Endothelial cell of umbilical vein (primary cell): ENCODE measurements around the gene PAPLN. TPM values are rescaled to one million over a fixed set of nuclear protein-coding genes. Genes with fewer than 3 reads are reported as not detected.

ENCODE experiments used
- BruUV-seq: library from RNA; stranded (reverse); fragments of 400-500 nt; replicated peaks from 2 replicates; lab custom pipeline; 2021; lab: Mats Ljungman, UMichigan
- CTCF ChIA-PET: fragments of 300-600, 350-600 bp; sonication (Branson Sonifier 250); formaldehyde crosslinking; loops from one replicate; lab custom pipeline; 2021; ENCODE audit warnings: antibody characterized with exemption, inconsistent platforms; lab: Charles Lee
- POLR2A ChIA-PET: fragments of 300-600, 350-600 bp; sonication (Branson Sonifier 250); formaldehyde crosslinking; loops from one replicate; lab custom pipeline; 2021; ENCODE audit warnings: antibody characterized with exemption, inconsistent platforms; lab: Charles Lee
- DNase-seq: peaks from one replicate; pipeline ENCODE4 v3.0.0-alpha.2; 2011; ENCODE audit warnings: low read depth, low spot score
- FAIRE-seq: peaks from 2 replicates; lab custom pipeline; 2011; peaks lifted over from hg19 to GRCh38; lab: Jason Lieb, UNC
- H2AFZ ChIP-seq: 2 replicates; pipeline ENCODE4 v1.6.0; 2012; ENCODE audit warnings: low read depth, low read length, control low read depth, inconsistent platforms
- H3K27ac ChIP-seq: 2 replicates; pipeline ENCODE4 v1.5.1; 2011; ENCODE audit warnings: low read depth, mild to moderate bottlenecking, control low read depth, low read length, moderate library complexity; ENCODE audit not compliant: insufficient read depth
- H3K27me3 ChIP-seq, 2 experiments: 2 replicates each; pipeline versions ENCODE4 v1.6.0 to v1.6.1; 2011; ENCODE audit warnings: low read length in 2 of 2, mixed read lengths in 1 of 2; ENCODE audit not compliant: control insufficient read depth in 2 of 2, insufficient read depth in 2 of 2
- H3K36me3 ChIP-seq, 2 experiments: 2 replicates in 1 of 2; 3 replicates in 1 of 2; pipeline ENCODE4 v1.5.1; 2011; ENCODE audit warnings: low read length in 2 of 2, mild to moderate bottlenecking in 1 of 2, moderate library complexity in 1 of 2; ENCODE audit not compliant: control insufficient read depth in 2 of 2, insufficient read depth in 2 of 2; ENCODE audit errors: extremely low read depth in 1 of 2
- H3K4me1 ChIP-seq: 3 replicates; pipeline ENCODE4 v1.5.1; 2011; ENCODE audit warnings: mild to moderate bottlenecking, low read length; ENCODE audit not compliant: control insufficient read depth, insufficient read depth; ENCODE audit errors: extremely low read depth
- H3K4me2 ChIP-seq: 2 replicates; pipeline ENCODE4 v1.6.1; 2011; ENCODE audit warnings: low read length, control low read depth, mixed read lengths; ENCODE audit not compliant: insufficient read depth
- H3K4me3 ChIP-seq, 3 experiments: fragments of 200-600 bp in 1 of 3; sonication (generic), shearing (Covaris generic) in 1 of 3; replicated peaks in 1 of 3; 2 replicates each; pipeline ENCODE4 v1.5.1; 2011 to 2016; ENCODE audit warnings: control low read depth in 3 of 3, low read length in 3 of 3, mild to moderate bottlenecking in 2 of 3, inconsistent platforms in 1 of 3, low read depth in 1 of 3, moderate library complexity in 1 of 3; ENCODE audit not compliant: insufficient read depth in 1 of 3
- H3K79me2 ChIP-seq: 2 replicates; pipeline ENCODE4 v1.6.0; 2012; ENCODE audit warnings: low read length, inconsistent platforms; ENCODE audit not compliant: control insufficient read depth, insufficient read depth
- H3K9ac ChIP-seq: replicated peaks from 2 replicates; pipeline ENCODE3; 2011; ENCODE audit warnings: low read length, control low read depth; ENCODE audit not compliant: insufficient read depth; ENCODE audit errors: extremely low read depth
- H3K9me1 ChIP-seq: replicated peaks from 3 replicates; pipeline ENCODE4 v1.6.0; 2011; ENCODE audit warnings: mild to moderate bottlenecking, low read length; ENCODE audit not compliant: control insufficient read depth, insufficient read depth; ENCODE audit errors: extremely low read depth
- H3K9me3 ChIP-seq: replicated peaks from 2 replicates; pipeline ENCODE4 v1.5.1; 2012; ENCODE audit warnings: low read length, inconsistent platforms; ENCODE audit not compliant: control insufficient read depth, insufficient read depth
- H4K20me1 ChIP-seq: replicated peaks from 2 replicates; pipeline ENCODE3; 2011; ENCODE audit warnings: mild to moderate bottlenecking, low read length; ENCODE audit not compliant: control insufficient read depth, insufficient read depth; ENCODE audit errors: extremely low read depth
- EZH2 ChIP-seq: IDR thresholded peaks from 2 replicates; pipeline ENCODE4 v1.6.1; 2012; ENCODE audit warnings: borderline replicate concordance, low read depth, mild to moderate bottlenecking, moderate library complexity, low read length, inconsistent platforms; ENCODE audit not compliant: severe bottlenecking
- FOS ChIP-seq: IDR thresholded peaks from 2 replicates; pipeline ENCODE4 v1.6.1; 2011; ENCODE audit warnings: mild to moderate bottlenecking, low read length, moderate library complexity, borderline replicate concordance; ENCODE audit not compliant: insufficient read depth
- GATA2 ChIP-seq: IDR thresholded peaks from 2 replicates; pipeline ENCODE4 v1.7.0; 2011; ENCODE audit warnings: low read depth, mild to moderate bottlenecking, moderate library complexity, mixed read lengths, low read length; ENCODE audit not compliant: insufficient read length, insufficient read depth
- JUN ChIP-seq: IDR thresholded peaks from 2 replicates; pipeline ENCODE4 v1.6.1; 2011; ENCODE audit warnings: borderline replicate concordance, low read depth; ENCODE audit not compliant: insufficient read length, insufficient read depth
- MYC ChIP-seq: IDR thresholded peaks from one replicate; pipeline ENCODE4 v1.6.1; 2011; ENCODE audit warnings: mild to moderate bottlenecking, low read depth, low read length
- POLR2A ChIP-seq: IDR thresholded peaks from 2 replicates; pipeline ENCODE4 v1.6.1; 2012; ENCODE audit warnings: low read depth, mild to moderate bottlenecking, control low read depth, low read length
- POLR2AphosphoS5 ChIP-seq: IDR thresholded peaks from 2 replicates; pipeline ENCODE4 v1.6.1; 2012; ENCODE audit warnings: low read depth, mild to moderate bottlenecking, control low read depth, low read length, moderate library complexity; ENCODE audit not compliant: insufficient read depth
- dilution Hi-C: fragments of 300-500 bp; cut with MboI; formaldehyde crosslinking; loops from one replicate; pipeline ENCODE4 v1.15.0; 2019; ENCODE audit warnings: low sequenced_read_pairs; ENCODE audit not compliant: extremely low pct_ligation_motif_present
- intact Hi-C: fragments of 100-400 bp; cut with micrococcal nuclease; formaldehyde crosslinking; loops from one replicate; pipeline ENCODE4 v1.10.0; 2022
- polyA plus RNA-seq, 4 experiments: library from polyadenylated mRNA; depleted of rRNA in 3 of 4; stranded (reverse) in 3 of 4; unstranded in 1 of 4; fragments of >200 nt; gene quantifications; 2 replicates each; pipeline versions ENCODE4 v1.2.1 to v1.2.3, GENCODE V29; 2011 to 2012; ENCODE audit warnings: missing spikeins in 1 of 4
- total RNA-seq: library from RNA; stranded (reverse); gene quantifications from 2 replicates; pipeline ENCODE4 v1.2.3, GENCODE V29; 2021
- TF ChIP-seq, protein P1 (sequence below), 2 donors: IDR thresholded peaks; 1 replicate in 1 of 2; 2 replicates in 1 of 2; pipeline ENCODE4 v1.5.1; 2011; ENCODE audit warnings: low read length in 2 of 2, mild to moderate bottlenecking in 2 of 2, moderate library complexity in 2 of 2, control low read depth in 1 of 2, inconsistent platforms in 1 of 2, low read depth in 1 of 2; ENCODE audit not compliant: insufficient read depth in 1 of 2; ENCODE audit errors: extremely low read depth in 1 of 2
- TF ChIP-seq, protein P2 (sequence below): IDR thresholded peaks from 2 replicates; pipeline ENCODE4 v1.6.1; 2011; ENCODE audit not compliant: insufficient read depth, insufficient read length

The PAPLN gene
- total and polyA plus RNA-seq, 2 donors (not counting 3 experiments of a cell fraction or from before 2014, with no cell fraction given) = 5.5 to 6.4 TPM

- Histone ChIP-seq H3K27ac (no peak overlapping the region), H3K4me2 (no peak overlapping the region), H3K36me3 (no peaks in the 10 kb centered on the region), H3K9me3 (no peaks in the 10 kb centered on the region), H3K4me1 (peaks cover 32% of the 10 kb centered on the region), H2AFZ (no peak overlapping the region), H4K20me1 (no peaks in the 10 kb centered on the region), H3K79me2 (no peaks in the 10 kb centered on the region), H3K4me3 (no peak overlapping the region), H3K9ac (no peak overlapping the region), H3K9me1 (no peaks in the 10 kb centered on the region), H3K27me3 (no peaks in the 10 kb centered on the region)
- ChIA-PET POLR2A (no interaction called here), CTCF (interaction anchor here (1.2 kb wide), 1 partner anchor 10 kb away, joined by 3 read pairs; no protein-coding TSS in a partner anchor)
- DNase-seq (no peak), FAIRE-seq (no peak)
- no TSS peak for BruUV-seq
- TF ChIP-seq POLR2AphosphoS5 (no peak), FOS (no peak), EZH2 (no peak), MYC (no peak), JUN (no peak), GATA2 (no peak)
- dilution Hi-C loops (no loop called here), intact Hi-C loops (no loop called here)
These were observed 5.1 kb downstream of the PAPLN start for GRCh38 chr14:73242357-73242901.

DNA sequence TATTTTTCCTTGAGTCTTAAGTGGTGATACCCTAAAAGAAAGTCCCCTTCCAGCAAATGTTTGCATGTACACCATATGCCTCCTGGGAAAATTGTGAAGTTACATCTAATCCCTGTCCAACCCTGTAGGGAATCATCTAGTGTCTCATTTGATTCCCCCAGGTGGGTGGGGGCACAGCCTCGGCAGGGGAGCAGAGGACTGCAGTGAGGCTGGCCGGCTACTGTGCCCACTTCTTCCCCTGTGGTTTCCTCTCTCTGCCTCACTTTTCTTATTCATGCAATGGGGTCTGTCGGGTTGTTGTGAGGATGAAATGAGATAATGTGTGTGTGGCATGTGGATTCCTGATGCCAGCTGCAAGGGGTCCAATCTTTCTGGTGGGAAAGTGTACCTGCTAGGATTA lies 6.0 kb downstream of the PAPLN start:
- Histone ChIP-seq H3K79me2 (no peaks in the 10 kb centered on the region), H3K4me1 (peaks cover 29% of the 10 kb centered on the region), H3K27me3 (no peaks in the 10 kb centered on the region), H3K9me1 (no peaks in the 10 kb centered on the region), H3K4me3 (no peak overlapping the region), H4K20me1 (no peaks in the 10 kb centered on the region), H3K9me3 (no peaks in the 10 kb centered on the region), H3K27ac (no peak overlapping the region), H3K36me3 (no peaks in the 10 kb centered on the region), H2AFZ (no peak overlapping the region), H3K9ac (no peak overlapping the region), H3K4me2 (no peak overlapping the region)
- intact Hi-C loops (no loop called here), dilution Hi-C loops (no loop called here)
- CTCF ChIA-PET = interaction anchor here (1.2 to 1.8 kb wide), 2 partner anchors 11 to 52 kb away, joined by 3 to 4 read pairs; no protein-coding TSS in a partner anchor
- DNase-seq (no peak), FAIRE-seq (no peak)
- no TSS peak for BruUV-seq
- no peak for TF ChIP-seq POLR2AphosphoS5
- no peak for TF ChIP-seq GATA2
- no peak for TF ChIP-seq FOS
- TF ChIP-seq EZH2 = no peak
- TF ChIP-seq, protein P1, sequence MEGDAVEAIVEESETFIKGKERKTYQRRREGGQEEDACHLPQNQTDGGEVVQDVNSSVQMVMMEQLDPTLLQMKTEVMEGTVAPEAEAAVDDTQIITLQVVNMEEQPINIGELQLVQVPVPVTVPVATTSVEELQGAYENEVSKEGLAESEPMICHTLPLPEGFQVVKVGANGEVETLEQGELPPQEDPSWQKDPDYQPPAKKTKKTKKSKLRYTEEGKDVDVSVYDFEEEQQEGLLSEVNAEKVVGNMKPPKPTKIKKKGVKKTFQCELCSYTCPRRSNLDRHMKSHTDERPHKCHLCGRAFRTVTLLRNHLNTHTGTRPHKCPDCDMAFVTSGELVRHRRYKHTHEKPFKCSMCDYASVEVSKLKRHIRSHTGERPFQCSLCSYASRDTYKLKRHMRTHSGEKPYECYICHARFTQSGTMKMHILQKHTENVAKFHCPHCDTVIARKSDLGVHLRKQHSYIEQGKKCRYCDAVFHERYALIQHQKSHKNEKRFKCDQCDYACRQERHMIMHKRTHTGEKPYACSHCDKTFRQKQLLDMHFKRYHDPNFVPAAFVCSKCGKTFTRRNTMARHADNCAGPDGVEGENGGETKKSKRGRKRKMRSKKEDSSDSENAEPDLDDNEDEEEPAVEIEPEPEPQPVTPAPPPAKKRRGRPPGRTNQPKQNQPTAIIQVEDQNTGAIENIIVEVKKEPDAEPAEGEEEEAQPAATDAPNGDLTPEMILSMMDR (IDR thresholded peaks at IDR 0.05; ENCODE audit: extremely low read depth in 1 of 2, insufficient read depth in 1 of 2, low read depth in 1 of 2, low read length in 2 of 2) = no peak
- TF ChIP-seq POLR2A = no peak
- TF ChIP-seq JUN = no peak
- TF ChIP-seq, protein P2, sequence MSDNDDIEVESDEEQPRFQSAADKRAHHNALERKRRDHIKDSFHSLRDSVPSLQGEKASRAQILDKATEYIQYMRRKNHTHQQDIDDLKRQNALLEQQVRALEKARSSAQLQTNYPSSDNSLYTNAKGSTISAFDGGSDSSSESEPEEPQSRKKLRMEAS = no peak
- TF ChIP-seq MYC = no peak
- POLR2A ChIA-PET = no interaction called here
